ENCODE data around the gene KRTAP5-1.

DNA sequence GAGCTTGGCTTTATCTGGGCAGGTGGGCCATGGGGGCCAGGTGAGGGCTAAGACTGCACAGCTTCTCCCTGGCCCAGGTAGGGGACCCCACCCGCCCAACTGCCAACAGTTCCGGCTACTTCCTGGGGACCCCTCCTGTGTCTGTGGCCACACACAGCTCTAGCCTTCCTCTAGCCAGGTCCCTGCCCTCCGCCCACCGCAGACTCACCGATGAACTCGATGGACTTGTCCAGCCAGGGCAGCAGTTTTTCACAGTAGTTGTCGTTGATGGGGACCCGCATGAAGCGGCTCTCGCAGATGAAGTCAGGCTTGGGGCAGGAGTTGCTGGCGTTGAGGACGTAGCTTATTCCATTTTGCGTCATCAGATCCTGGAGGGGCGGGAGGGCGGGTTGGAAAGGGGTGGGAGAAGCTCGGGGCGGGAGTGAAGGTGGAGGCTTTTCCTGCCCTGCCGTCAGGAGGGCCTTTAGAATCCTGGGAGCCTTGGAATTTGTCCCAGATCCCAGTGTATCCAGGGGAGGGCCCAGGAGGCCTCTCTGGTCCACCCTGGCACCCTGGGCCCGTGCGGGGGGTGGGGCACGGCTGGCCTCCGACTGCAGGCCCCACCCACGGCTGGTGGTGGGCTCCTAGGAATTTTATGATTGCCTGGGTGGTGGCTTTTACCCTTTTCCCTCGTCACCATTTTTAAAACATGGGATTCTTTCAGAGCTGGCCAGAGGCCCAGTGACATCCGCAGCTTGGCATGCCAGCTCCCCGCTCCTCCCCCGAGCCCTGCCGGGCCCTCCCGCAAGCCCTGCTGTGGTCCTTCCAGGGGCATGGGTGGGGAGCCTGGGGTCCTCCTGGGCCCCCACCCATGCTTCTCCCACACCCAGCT, 26.9 kb downstream of the KRTAP5-1 start:
- TF ChIP-seq, protein P1, sequence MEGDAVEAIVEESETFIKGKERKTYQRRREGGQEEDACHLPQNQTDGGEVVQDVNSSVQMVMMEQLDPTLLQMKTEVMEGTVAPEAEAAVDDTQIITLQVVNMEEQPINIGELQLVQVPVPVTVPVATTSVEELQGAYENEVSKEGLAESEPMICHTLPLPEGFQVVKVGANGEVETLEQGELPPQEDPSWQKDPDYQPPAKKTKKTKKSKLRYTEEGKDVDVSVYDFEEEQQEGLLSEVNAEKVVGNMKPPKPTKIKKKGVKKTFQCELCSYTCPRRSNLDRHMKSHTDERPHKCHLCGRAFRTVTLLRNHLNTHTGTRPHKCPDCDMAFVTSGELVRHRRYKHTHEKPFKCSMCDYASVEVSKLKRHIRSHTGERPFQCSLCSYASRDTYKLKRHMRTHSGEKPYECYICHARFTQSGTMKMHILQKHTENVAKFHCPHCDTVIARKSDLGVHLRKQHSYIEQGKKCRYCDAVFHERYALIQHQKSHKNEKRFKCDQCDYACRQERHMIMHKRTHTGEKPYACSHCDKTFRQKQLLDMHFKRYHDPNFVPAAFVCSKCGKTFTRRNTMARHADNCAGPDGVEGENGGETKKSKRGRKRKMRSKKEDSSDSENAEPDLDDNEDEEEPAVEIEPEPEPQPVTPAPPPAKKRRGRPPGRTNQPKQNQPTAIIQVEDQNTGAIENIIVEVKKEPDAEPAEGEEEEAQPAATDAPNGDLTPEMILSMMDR (optimal IDR thresholded peaks at IDR 0.05 in 1 of 3, IDR thresholded peaks at IDR 0.05 in 1 of 3, conservative IDR thresholded peaks at IDR 0.05 in 1 of 3; ENCODE audit: extremely low read depth in 1 of 3, insufficient read depth in 2 of 3, low read length in 3 of 3): no peak
- TF ChIP-seq EZH2 (IDR thresholded peaks at IDR 0.05; ENCODE audit: low read length): no peak
